Measurements from ENCODE around the gene TPSB2. TPM values are rescaled to one million over a fixed set of nuclear protein-coding genes. Genes with fewer than 3 reads are reported as not detected.

TPSB2 gene
- total RNA-seq, 1 donor from 2014 or later: not detected

DNA sequence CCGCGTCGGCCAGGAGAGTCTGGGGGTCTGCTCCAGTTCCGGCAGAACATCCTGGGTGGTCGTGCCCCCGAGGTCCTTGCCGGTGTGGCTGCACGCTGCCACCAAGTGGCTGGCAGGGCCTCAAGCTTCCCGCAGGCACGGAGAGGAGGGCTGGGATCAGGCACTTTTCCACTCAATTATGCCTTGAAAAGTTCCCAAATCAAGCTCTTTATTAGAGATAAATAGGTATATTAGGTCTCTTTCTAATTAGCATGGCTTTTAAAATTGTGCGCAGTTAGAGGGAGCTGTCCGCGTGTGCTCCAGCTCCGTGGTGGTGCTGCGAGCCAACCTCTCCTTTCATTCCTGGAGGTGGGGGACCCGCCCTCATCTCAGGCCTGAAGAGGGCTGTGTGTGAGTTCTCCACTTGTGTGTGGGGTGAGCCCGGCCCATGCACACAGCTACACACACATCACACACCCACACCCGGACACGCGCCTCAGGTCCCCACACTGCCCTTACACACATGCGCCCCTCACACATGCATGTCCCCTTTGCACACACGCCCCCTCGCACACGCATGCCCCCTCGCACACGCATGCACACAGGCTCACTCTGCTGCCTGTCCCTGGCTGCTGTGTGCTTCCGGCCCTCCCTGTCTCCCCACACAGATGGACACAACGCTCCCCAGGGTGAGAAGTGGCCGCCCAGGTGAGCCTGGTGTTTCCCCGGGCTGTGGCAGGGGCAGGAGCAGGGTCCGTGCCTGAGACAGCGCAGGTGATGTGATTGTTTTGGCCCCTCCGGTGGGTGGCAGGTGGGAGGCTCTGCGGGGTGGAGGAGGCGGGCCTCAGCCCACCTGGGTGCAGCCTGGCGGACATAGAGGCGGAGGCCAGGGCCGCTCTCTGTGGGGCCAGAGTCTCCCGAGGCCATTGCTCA lies 48.3 kb downstream of the TPSB2 start:
- DNase-seq: no peak

GRCh38 chr16:1180549-1181403 lies 49.2 kb downstream of the TPSB2 start:
- DNase-seq: no peak

Other genes starting within 250 kb of the TPSB2 start
- 20.1 TPM for gene SOX8, start 248.4 kb downstream of the TPSB2 start, total RNA-seq
- gene SSTR5, start 157.4 kb downstream of the TPSB2 start, total RNA-seq: 0.16 TPM
- gene C1QTNF8, start 133.9 kb downstream of the TPSB2 start, total RNA-seq: not detected
- 15.4 TPM for gene CACNA1H, start 77.1 kb downstream of the TPSB2 start, total RNA-seq
- not detected for gene TPSG1, start 4.9 kb downstream of the TPSB2 start, total RNA-seq
- not detected for gene TPSAB1, start 10.5 kb upstream of the TPSB2 start, total RNA-seq
- gene TPSD1, start 25.9 kb upstream of the TPSB2 start, total RNA-seq: not detected
- gene UBE2I, start 79.5 kb upstream of the TPSB2 start, total RNA-seq: 42.7 TPM
- 5.8 TPM for gene BAIAP3, start 103.5 kb upstream of the TPSB2 start, total RNA-seq
- gene TSR3, start 121.7 kb upstream of the TPSB2 start, total RNA-seq: 36.8 TPM
- 15.0 TPM for gene GNPTG, start 121.7 kb upstream of the TPSB2 start, total RNA-seq
- 10.1 TPM for gene UNKL, start 184.5 kb upstream of the TPSB2 start, total RNA-seq
- gene UQCC4, start 190.6 kb upstream of the TPSB2 start, total RNA-seq: 11.2 TPM
- not detected for gene PERCC1, start 200.9 kb upstream of the TPSB2 start, total RNA-seq
- 0.16 TPM for gene CCDC154, start 214.4 kb upstream of the TPSB2 start, total RNA-seq
- 29.2 TPM for gene CLCN7, start 244.8 kb upstream of the TPSB2 start, total RNA-seq